Measurements from ENCODE around the gene OR4C16.

DNA sequence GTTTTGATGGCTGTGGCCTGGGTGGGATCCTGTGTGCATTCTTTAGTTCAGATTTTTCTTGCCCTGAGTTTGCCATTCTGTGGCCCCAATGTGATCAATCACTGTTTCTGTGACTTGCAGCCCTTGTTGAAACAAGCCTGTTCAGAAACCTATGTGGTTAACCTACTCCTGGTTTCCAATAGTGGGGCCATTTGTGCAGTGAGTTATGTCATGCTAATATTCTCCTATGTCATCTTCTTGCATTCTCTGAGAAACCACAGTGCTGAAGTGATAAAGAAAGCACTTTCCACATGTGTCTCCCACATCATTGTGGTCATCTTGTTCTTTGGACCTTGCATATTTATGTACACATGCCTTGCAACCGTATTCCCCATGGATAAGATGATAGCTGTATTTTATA lies 620 bp downstream of the OR4C16 start:
- TF ChIP-seq, protein P1, sequence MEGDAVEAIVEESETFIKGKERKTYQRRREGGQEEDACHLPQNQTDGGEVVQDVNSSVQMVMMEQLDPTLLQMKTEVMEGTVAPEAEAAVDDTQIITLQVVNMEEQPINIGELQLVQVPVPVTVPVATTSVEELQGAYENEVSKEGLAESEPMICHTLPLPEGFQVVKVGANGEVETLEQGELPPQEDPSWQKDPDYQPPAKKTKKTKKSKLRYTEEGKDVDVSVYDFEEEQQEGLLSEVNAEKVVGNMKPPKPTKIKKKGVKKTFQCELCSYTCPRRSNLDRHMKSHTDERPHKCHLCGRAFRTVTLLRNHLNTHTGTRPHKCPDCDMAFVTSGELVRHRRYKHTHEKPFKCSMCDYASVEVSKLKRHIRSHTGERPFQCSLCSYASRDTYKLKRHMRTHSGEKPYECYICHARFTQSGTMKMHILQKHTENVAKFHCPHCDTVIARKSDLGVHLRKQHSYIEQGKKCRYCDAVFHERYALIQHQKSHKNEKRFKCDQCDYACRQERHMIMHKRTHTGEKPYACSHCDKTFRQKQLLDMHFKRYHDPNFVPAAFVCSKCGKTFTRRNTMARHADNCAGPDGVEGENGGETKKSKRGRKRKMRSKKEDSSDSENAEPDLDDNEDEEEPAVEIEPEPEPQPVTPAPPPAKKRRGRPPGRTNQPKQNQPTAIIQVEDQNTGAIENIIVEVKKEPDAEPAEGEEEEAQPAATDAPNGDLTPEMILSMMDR (conservative IDR thresholded peaks at IDR 0.05; ENCODE audit: low read depth, low read length), result no peak
- no peak for TF ChIP-seq EZH2 (IDR thresholded peaks at IDR 0.05; ENCODE audit: low read length, unreplicated experiment)

Data from PC-3 (cell line).